ENCODE data around the gene GDF15. TPM values are rescaled to one million over a fixed set of nuclear protein-coding genes. Genes with fewer than 3 reads are reported as not detected.

Gene GDF15
- total and polyA plus RNA-seq, 2 donors (not counting 1 experiment from before 2014, with no cell fraction given): 0.19 TPM; not detected in 1

GRCh38 chr19:18345296-18345695 is 40.7 kb upstream of the GDF15 start:
- Histone ChIP-seq H2AFZ (ENCODE audit: insufficient read depth, low read depth, low read length, poor library complexity, severe bottlenecking) (no peak overlapping the region), H3K9ac (ENCODE audit: low read length) (no peak overlapping the region), H3K4me1 (ENCODE audit: control insufficient read depth in 2 of 2, insufficient read depth in 2 of 2, low read length in 2 of 2) (peaks cover 6 to 11% of the 10 kb centered on the region in 2 donors), H3K27ac (ENCODE audit: low read length in 2 of 2) (no peak overlapping the region), H3K9me3 (ENCODE audit: control extremely low read depth in 1 of 3, control insufficient read depth in 2 of 3, insufficient read depth in 1 of 3, low read length in 2 of 3) (no peaks in the 10 kb centered on the region), H3K27me3 (replicated peaks in 1 of 4; ENCODE audit: control extremely low read depth in 1 of 4, control insufficient read depth in 3 of 4, insufficient read depth in 4 of 4, low read length in 3 of 4) (no peaks in the 10 kb centered on the region), H3K79me2 (ENCODE audit: control insufficient read depth, insufficient read depth, low read length) (peaks cover 3% of the 10 kb centered on the region), H3K4me3 (ENCODE audit: control extremely low read depth in 1 of 5, extremely low read depth in 1 of 5, insufficient read depth in 1 of 5, low read depth in 2 of 5, low read length in 4 of 5) (no peak overlapping the region), H3K4me2 (replicated peaks; ENCODE audit: low read depth, low read length, poor library complexity, severe bottlenecking) (no peak overlapping the region), H3K36me3 (replicated peaks in 1 of 2; ENCODE audit: control extremely low read depth in 1 of 2, control insufficient read depth in 1 of 2, extremely low read depth in 1 of 2, insufficient read depth in 2 of 2, low read length in 1 of 2) (no peaks in the 10 kb centered on the region), H4K20me1 (ENCODE audit: control insufficient read depth, insufficient read depth, low read length, poor library complexity, severe bottlenecking) (peaks cover 18% of the 10 kb centered on the region)
- no peaks in the 10 kb centered on the region for H3K9me3 Mint-ChIP-seq (ENCODE audit: insufficient read depth)
- ATAC-seq (ENCODE audit: low read depth) (no peak), DNase-seq (no peak)
- TF ChIP-seq EZH2 (IDR thresholded peaks at IDR 0.05; ENCODE audit: borderline replicate concordance, insufficient read depth, low read depth, low read length, poor library complexity, severe bottlenecking): no peak
- no peak overlapping the region for H3K4me3 Mint-ChIP-seq
- no peaks in the 10 kb centered on the region for H3K27me3 Mint-ChIP-seq
- ChIA-PET POLR2A (interaction anchor here (0.7 kb wide), 1 partner anchor 17 kb away, joined by 3 read pairs; no protein-coding TSS in a partner anchor), CTCF (no interaction called here)
- intact Hi-C loops (cut with micrococcal nuclease): no loop called here
- peaks cover 7% of the 10 kb centered on the region for H3K4me1 Mint-ChIP-seq
- no peak overlapping the region for H3K27ac Mint-ChIP-seq
- 100% methylated on average over 1 of the region's 6 CpGs for WGBS (ENCODE audit: insufficient coverage)

GRCh38 chr19:18346091-18346490 is 39.9 kb upstream of the GDF15 start:
- TF ChIP-seq EZH2 (IDR thresholded peaks at IDR 0.05; ENCODE audit: borderline replicate concordance, insufficient read depth, low read depth, low read length, poor library complexity, severe bottlenecking) (no peak), CTCF (IDR thresholded peaks at IDR 0.05) (no peak)
- Histone ChIP-seq H3K4me1 (ENCODE audit: control insufficient read depth in 2 of 2, insufficient read depth in 2 of 2, low read length in 2 of 2) (peaks cover 6% of the 10 kb centered on the region in 2 donors), H2AFZ (ENCODE audit: insufficient read depth, low read depth, low read length, poor library complexity, severe bottlenecking) (no peak overlapping the region), H3K9ac (ENCODE audit: low read length) (no peak overlapping the region), H4K20me1 (ENCODE audit: control insufficient read depth, insufficient read depth, low read length, poor library complexity, severe bottlenecking) (peaks cover 18% of the 10 kb centered on the region), H3K4me3 (ENCODE audit: control extremely low read depth in 1 of 5, extremely low read depth in 1 of 5, insufficient read depth in 1 of 5, low read depth in 2 of 5, low read length in 4 of 5) (no peak overlapping the region), H3K4me2 (replicated peaks; ENCODE audit: low read depth, low read length, poor library complexity, severe bottlenecking) (no peak overlapping the region), H3K27me3 (replicated peaks in 1 of 4; ENCODE audit: control extremely low read depth in 1 of 4, control insufficient read depth in 3 of 4, insufficient read depth in 4 of 4, low read length in 3 of 4) (no peaks in the 10 kb centered on the region), H3K36me3 (replicated peaks in 1 of 2; ENCODE audit: control extremely low read depth in 1 of 2, control insufficient read depth in 1 of 2, extremely low read depth in 1 of 2, insufficient read depth in 2 of 2, low read length in 1 of 2) (no peaks in the 10 kb centered on the region), H3K9me3 (ENCODE audit: control extremely low read depth in 1 of 3, control insufficient read depth in 2 of 3, insufficient read depth in 1 of 3, low read length in 2 of 3) (no peaks in the 10 kb centered on the region), H3K27ac (ENCODE audit: low read length in 2 of 2) (no peak overlapping the region), H3K79me2 (ENCODE audit: control insufficient read depth, insufficient read depth, low read length) (no peaks in the 10 kb centered on the region)
- POLR2A ChIA-PET: no interaction called here
- Mint-ChIP-seq H3K27me3 (no peaks in the 10 kb centered on the region), H3K9me3 (ENCODE audit: insufficient read depth) (no peaks in the 10 kb centered on the region), H3K4me3 (no peak overlapping the region), H3K4me1 (peaks cover 5% of the 10 kb centered on the region), H3K27ac (no peak overlapping the region)
- intact Hi-C loops (cut with micrococcal nuclease): no loop called here
- ATAC-seq (ENCODE audit: low read depth) (no peak), DNase-seq (no peak)
- WGBS (ENCODE audit: insufficient coverage): 90% methylated on average over 6 of the region's 8 CpGs
- CTCF ChIA-PET: interaction anchor here (0.7 kb wide), 1 partner anchor 117 kb away, joined by 3 read pairs; no protein-coding TSS in a partner anchor
